Measurements from ENCODE around the gene SRF.
"Not testable (repeated sequence)": the region's sequence is repeated elsewhere in the genome, so short reads cannot be mapped to it uniquely, and the experiment has no call there.

Gene SRF

GRCh38 chr6:43170931-43171706 is at the start of gene SRF:
TSS of gene SRF (plus strand) at chr6:43171269. CDS start at chr6:43171657, 388 bp downstream.
- peak; percentile 96 for DNase-seq (ENCODE audit: low read depth)

GRCh38 chr6:43122146-43122545 is 48.9 kb upstream of the SRF start:
- no peak for DNase-seq (ENCODE audit: low read depth)

GRCh38 chr6:43123461-43124314 is 47.4 kb upstream of the SRF start:
- DNase-seq (ENCODE audit: low read depth): no peak

GRCh38 chr6:43124481-43124880 is 46.6 kb upstream of the SRF start:
- DNase-seq (ENCODE audit: low read depth): no peak

GRCh38 chr6:43125119-43125518 is 46.0 kb upstream of the SRF start:
- no peak for DNase-seq (ENCODE audit: low read depth)

GRCh38 chr6:43125555-43125954 is 45.5 kb upstream of the SRF start:
- no peak for DNase-seq (ENCODE audit: low read depth)

GRCh38 chr6:43127180-43127579 is 43.9 kb upstream of the SRF start:
- no peak for DNase-seq (ENCODE audit: low read depth)

- DNase-seq (ENCODE audit: low read depth): no peak
These were observed 43.2 kb upstream of the SRF start for GRCh38 chr6:43127877-43128276.

GRCh38 chr6:43128926-43129325 is 42.1 kb upstream of the SRF start:
- no peak for DNase-seq (ENCODE audit: low read depth)

GRCh38 chr6:43129434-43130194 is 41.5 kb upstream of the SRF start:
- no peak for DNase-seq (ENCODE audit: low read depth)

- DNase-seq (ENCODE audit: low read depth): no peak
These were observed 40.6 kb upstream of the SRF start for GRCh38 chr6:43130429-43130828.

- DNase-seq (ENCODE audit: low read depth): not testable (repeated sequence)
These were observed 39.7 kb upstream of the SRF start for GRCh38 chr6:43131379-43131778.

GRCh38 chr6:43138267-43138666 is 32.8 kb upstream of the SRF start:
- no peak for DNase-seq (ENCODE audit: low read depth)

GRCh38 chr6:43139973-43140372 is 31.1 kb upstream of the SRF start:
- DNase-seq (ENCODE audit: low read depth): not testable (repeated sequence)

GRCh38 chr6:43141644-43142043 is 29.4 kb upstream of the SRF start:
- no peak for DNase-seq (ENCODE audit: low read depth)

GRCh38 chr6:43142101-43142500 is 29.0 kb upstream of the SRF start:
- DNase-seq (ENCODE audit: low read depth): no peak

- DNase-seq (ENCODE audit: low read depth): peak; percentile 82
These were observed 27.6 kb upstream of the SRF start for GRCh38 chr6:43143235-43144128.

GRCh38 chr6:43144879-43145278 is 26.2 kb upstream of the SRF start:
- no peak for DNase-seq (ENCODE audit: low read depth)

GRCh38 chr6:43146261-43146660 is 24.8 kb upstream of the SRF start:
- no peak for DNase-seq (ENCODE audit: low read depth)

- no peak for DNase-seq (ENCODE audit: low read depth)
These were observed 24.1 kb upstream of the SRF start for GRCh38 chr6:43146709-43147688.

All from activated T-cell treated with anti-CD3 and anti-CD28 coated beads for 48 hours (primary cell).